NCI-H748 treated with DMSO at 0.1 percent for 48 hours (cell line): ENCODE measurements around the gene KCNJ10.

Experiments
- DNase-seq: peaks from one replicate; lab custom pipeline; 2025; lab: John Stamatoyannopoulos, UW

Gene KCNJ10

DNA sequence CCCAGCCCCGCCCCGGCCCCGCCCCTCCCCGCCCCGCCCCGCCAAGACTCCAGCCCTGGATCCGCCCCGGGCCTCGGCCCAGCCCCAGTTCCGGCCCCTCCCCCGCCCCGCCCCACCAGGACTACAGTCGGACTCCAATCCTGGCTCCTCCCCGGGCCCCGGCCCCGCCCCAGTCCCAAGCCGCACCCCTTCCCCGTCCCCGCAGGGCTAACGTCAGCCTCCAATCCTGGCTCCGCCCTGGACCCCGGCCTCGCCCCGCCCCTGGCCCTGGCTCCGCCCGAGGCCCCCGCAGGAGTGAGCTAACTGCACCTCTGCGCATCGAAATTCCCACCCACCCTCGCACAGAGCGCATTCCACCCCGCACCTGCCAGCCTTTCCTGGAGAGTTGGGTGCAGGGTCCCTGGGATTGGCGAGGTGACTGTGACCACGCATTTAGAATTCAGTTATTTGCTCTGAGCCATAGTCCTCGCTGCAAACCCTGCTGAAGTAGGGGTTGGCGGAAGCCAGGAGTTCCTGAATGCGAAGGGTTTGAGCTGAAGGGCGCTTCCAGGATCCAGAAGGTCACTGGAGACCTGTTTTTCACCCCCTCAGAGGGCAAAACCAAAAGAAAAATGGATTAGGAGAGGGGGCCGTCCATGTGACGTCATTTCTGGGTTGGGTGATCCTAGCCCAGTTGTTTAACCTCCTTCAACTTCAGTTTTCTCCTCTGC lies 29.0 kb upstream of the KCNJ10 start:
- DNase-seq = peak; percentile 85

DNA sequence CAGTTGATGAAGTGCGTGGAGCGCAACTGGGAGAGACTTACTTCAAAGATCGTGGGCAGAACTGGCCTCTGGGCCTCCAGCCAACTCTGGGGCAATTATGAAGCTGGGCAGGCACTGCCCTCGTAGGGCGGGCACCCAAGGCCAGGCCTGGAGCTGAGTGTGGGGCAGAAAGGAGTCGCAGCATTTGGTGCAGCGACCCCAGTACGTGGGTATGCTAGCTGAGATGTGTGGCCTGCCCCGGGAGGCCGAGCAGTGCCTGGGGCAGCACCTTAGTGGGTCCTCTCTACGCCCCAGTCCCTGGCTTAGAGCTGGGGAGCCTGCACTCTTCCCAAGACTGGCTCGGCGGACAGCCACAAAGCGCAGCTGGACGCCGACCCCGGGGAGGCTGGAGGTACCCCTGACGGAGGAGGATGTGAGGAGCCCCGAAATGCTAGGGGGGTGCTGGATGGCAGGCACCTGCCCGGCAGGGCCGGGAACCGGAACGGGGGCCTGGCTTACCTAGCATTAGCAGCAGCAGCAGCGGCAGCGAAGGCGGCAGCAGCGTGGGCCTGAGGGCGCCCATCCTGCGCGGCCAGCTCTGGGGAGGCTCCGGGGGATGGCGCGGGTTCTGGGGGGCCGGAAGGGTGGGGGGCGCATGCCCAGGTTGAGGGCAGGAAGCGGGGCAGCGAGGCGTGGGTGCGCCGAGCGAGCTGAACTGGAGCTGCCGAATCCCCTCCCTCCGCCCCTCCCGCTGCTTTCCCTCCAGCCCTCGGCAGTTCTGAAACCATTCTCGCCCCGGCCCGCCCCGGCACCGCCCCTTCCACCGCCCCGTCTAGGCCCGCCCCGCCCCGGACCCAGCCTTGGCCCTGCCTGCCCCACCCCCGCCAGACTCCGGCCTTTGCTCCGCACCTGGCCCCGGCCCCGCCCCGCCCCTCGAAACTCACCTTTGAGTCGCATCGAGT lies 28.2 kb upstream of the KCNJ10 start, which contains the start of gene IGSF8:
Gene IGSF8, minus strand, starts transcription at position 709 of the 941 bp plus-strand sequence. Its CDS starts 147 bp downstream, at position 562.
- DNase-seq = peak; percentile 74

DNA sequence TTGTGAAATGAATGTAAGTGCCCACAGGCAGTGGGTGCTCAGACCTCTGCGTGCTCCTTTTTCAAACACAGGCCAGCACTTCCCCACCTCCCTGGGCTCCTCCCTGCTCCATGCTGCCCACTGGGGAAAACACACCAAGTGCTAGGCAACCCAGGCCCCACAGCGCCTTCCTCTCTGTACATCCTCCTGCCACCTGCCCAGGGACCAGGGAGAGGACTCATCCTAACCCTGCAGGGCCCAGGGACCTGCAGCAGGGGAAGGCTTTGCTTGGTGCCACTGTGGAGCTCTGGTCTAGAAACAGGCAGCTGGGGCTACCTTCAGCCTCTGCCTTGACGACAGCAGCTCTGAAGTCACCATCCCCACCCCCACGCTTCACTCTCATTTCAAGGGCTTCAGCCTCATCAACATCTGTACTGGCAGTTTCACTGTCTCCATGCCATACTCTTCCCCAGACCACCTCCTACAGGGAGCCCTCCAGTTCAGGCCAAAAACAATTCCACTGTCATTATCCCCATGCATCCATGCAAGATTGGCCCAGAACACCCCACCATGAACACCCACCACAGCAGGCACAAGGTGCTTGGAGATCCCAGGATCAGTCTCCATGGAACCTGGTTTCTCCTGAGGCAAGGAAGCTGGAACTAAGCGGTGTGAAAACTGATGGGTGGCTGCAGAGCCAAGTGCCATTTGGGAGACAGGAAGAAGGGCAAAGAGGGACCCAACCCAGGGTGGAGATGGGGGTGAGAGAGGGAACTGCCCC lies 27.4 kb upstream of the KCNJ10 start:
- DNase-seq = no peak

DNA sequence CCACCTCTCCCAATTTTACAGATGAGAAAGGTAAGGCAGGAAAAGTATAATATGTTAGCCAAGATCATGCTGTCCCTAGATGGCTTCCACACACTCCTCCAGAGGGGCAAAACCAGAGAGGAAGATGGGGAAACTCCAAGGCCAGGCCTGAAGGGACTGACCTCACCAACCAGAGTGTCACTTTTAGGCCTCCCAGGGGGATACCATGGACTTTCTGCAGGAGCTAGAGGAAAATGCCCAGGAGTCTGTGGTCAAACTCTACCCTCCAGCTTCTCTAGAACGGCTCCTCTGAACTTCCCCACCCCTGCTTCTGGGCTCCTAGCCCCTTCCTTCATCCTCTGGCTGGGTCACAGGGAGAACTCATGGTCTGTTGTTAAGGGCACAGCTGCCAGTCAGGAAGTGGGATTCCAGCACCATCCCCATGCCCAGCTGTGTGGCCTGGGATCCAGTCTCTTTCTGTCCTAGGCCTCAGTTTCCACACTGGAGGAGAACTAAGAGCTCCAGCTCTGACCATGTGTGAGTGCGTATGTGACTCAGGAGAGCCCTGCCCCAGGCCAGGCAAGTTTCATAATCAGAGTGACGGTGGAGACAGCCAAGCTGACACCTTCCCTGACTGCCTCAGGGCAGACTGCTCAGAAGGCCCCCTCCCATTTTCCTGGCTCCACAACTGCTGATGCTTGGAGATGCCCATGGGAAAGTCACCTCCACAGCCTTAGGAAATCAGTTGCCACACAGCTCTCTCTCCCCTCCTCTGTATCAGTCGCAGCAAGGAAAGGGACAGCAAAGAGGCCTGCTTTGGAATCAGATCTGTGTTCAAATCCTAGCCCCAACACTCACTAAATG lies 26.5 kb upstream of the KCNJ10 start:
- DNase-seq = no peak

DNA sequence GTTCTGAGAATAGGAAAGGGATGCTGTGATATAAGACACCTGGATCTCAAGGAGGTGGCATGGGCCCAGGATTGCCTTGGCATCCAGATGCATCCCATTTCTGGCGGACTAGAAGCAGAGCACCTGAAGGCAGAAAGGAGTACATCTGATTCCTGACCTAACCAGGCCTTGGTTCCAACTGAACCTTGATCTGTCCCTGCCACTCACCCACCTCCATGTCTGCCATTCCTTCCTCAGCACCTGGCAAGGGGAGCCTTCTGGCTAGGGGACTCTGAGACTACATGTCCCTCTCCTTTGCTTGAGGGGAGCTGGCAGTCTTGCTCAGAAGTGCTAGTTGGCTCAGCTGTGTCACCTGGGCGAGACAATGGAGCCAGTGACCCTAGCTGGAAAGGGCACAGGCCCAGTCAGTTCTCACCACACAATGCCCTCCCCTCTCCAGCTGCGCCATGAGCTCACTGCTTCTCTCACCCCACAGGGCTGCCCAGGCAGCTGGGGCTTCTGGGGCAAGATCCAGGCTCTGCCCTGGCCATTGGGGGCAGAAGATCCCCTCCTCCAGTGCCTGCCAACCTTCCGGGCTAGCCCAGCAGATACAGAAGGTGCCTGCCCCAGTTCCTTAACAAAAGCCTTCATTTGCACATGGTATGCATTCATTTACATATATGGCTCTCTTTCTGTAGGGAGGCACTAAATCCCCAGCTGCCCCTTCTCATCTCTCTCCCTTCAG lies 25.6 kb upstream of the KCNJ10 start:
- DNase-seq = no peak

DNA sequence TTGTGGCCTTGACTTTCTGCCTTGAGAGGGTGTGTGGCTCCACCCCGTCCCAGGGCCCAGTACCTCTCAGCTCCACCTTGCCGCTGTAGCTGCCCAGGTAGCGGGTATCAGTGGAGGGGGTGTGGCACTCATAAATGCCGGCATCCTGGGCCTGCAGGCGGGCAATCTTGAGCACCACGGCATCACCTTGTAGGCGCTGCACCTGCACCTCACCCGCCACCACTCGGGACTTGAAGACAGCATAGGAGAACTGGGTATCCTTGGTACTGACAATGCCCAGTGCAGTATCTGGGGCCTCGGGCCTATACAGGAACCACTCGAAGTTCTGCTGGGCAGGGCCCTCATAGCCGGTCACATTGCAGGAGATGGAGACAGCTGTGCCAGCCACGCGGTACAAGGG lies 24.8 kb upstream of the KCNJ10 start:
- DNase-seq = no peak

DNA sequence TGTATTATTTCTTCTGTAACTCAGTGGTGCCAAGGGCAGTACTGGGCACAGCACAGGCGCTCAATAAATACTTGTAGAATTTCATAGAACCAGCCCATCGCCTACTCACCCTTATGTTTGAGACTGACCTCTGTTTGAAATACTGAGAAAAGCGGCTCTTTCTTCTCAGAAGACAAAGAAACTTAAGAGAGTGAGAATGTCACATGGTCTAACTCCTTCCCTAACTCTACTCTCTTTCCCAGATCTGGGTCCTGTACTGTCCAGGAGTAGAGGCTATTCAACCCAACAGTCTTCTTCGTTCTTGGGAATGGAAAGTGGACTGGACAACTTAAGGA lies 24.3 kb upstream of the KCNJ10 start:
- DNase-seq = no peak

DNA sequence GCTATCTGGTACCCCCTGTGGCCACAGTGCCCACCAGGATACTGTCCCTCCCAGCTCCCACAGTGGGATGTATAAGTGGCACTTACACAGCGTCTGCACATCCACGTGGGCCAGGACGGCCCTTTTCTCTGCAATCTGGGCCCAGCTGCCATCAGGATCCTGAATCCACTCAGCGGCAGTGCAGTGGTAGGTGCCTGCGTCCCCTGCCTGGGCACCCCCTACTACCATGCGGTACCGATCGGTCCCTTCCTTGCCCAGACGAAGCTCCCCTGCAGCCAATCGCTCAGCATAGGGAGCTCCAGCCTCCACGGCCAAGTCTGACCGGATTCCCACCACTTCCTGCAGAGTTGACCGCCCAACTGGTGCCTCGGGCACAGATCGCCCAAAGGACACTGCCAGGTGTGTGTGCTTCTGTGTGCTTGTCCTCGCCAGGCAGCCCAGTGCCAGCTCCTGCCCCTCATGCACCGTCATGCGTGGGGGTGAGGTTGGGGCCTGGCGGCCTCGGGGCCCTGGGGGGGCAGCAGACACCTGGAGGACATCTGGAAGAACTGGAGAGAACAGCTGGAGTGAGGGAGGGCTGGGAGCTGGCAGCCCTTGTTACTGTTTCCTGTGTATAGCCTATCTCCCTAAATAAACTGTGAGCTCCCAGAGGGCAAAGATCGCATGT lies 23.8 kb upstream of the KCNJ10 start:
- no peak for DNase-seq

DNA sequence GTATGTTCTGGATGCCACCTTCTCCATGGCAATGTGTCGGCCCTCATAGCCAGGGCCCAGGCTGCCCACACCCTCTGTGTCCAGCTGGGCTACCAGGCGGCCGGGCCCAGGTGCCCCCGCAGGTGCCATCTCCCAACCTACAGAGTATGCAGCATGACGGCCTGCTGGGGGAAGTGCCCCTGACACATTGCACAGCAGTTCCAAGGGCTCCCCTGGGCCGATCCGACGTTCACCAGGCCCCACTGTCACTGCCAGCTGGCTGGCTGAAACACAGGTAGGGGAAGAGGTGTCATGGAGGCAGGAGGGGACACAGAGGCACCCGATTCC lies 23.1 kb upstream of the KCNJ10 start:
- no peak for DNase-seq

DNA sequence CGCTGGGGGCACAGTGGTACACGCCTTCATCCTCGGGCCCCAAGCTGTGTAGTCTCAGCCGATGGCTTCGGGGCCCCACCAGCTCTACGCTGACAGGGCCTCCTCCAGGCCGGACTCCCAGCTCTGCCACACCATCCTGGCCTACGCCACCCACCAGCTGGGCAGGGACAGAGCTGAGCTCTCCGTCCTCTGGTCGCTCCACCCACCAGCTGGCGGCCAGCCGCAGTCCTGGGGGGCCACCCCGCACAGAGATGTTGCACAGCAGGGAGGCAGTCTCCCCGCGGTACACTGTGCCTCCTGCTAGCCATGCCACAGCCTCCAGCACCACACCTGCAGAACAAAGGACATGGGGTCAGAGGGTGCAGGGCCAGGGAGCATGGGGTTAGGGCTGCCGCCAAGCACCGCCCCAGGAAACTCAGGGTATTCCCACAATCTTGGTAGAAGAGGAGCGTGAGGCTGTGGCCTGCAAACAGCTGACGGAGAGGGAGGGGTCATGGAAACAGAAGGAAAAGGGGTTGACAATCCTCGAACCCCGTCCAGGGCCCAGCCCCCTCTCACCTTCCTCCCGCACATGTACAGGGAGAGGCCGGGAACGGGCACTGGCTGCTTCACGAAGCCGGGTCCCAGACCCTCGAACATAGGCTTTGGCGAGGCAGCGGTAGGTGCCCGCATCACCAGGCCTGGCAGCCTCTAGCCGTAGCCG lies 22.6 kb upstream of the KCNJ10 start:
- no peak for DNase-seq

DNA sequence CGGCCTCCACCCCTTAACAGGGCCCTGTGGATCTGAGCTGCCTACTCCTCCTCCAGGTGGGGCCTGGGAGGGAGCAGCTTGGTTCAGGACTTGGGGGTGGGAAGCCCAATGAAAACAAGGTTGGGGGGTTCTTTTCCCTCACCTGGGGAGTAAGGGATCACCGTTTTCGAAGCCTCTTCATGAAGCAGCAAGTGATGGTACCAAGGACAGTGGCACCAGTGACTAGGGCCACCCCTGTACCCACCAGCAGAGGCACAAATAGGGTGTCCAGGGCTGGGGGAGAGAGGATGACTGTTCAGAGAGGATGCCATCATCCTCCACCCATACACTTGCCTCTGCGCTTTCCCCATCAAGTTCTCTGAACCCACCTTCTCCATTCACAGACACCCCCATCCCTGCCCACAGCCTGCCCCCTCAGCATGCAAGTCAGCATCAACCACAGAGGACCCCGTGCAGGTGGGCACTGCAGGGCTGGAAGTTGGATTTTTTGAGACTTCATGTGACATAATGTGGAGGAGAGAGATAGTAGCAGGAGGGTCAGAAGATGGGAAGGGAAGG lies 21.8 kb upstream of the KCNJ10 start:
- no peak for DNase-seq

DNA sequence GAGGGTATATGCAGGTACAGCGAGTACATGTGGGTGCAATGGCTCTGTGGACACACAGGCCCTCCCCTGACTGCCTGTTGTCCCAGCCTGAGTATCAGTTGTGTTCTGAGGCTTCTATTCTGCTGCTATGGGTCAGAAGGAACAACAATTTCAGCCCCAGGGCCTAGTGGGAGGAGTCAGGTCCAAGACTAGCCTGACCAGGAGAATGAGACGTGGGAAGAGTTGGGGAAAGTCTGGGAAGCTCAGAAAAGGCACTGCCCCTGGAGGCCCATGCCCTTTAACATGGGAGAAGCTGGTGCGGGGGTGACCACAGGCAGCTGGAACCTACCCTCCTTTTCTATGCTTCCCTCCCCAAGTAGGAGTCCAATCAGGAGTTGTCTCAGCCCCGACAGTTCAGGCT lies 20.8 kb upstream of the KCNJ10 start:
- DNase-seq = no peak

DNA sequence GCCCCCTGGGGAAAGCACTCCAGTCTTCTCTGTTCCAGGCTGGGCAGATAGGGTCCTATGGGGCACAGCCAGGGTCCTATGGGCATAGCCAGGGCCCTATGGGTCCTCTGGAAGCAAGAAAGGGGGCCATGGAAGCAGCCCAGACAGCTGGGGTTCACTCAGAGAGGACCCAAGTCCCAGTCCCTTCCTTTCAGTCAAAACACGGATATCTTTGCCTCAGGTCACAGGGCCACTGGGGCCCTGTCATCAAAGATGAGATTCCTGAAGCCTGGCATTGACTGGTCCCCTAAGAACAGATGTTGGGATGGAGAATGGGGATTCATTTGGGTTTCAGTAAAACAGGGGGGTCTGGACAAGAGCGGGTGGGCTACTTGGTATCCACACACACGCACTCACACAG lies 19.9 kb upstream of the KCNJ10 start:
- DNase-seq = no peak

DNA sequence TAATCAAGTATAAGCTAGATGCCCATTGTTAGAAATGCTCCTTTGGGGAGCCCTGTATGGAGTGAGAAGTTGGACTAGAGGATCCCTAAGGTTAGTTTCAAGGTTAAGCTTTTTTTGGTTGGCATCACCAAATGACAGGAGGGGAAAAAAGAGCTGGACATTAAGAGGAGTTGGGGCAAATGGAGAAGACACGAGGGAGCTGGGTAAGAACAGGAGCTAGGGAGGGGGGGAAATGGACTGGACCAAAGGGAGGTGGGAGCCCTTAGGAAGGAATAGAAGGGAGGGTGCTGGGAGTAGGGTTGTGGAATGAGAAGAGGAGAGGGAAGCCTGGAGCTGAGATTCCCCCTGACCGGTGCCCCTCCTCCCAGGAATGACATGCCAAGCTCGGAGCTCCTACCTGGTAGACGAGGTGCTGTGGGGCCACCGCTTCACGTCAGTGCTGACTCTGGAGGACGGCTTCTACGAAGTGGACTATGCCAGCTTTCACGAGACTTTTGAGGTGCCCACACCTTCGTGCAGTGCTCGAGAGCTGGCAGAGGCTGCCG lies 17.2 kb upstream of the KCNJ10 start:
- DNase-seq = no peak

DNA sequence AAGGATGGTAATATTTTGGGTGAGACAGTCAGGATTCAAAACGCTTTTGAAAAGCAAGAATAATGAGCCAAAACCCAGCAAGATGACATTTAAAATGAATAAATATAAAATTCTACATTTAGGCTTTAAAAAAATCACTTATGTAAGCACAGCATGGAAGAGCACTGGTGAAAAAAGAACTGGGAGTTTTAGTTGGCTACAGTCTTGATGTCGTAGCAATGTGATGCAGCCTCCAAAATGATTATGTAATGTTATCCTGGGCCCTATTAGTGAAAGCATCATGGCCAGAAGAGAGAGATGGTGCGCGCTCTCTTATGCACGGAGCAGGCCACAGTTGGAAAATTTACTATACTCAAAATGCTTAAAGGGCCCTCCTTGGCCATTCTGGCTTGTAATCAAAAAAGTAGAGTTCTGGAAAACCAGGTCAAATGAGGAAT lies 16.5 kb upstream of the KCNJ10 start:
- DNase-seq = no peak

DNA sequence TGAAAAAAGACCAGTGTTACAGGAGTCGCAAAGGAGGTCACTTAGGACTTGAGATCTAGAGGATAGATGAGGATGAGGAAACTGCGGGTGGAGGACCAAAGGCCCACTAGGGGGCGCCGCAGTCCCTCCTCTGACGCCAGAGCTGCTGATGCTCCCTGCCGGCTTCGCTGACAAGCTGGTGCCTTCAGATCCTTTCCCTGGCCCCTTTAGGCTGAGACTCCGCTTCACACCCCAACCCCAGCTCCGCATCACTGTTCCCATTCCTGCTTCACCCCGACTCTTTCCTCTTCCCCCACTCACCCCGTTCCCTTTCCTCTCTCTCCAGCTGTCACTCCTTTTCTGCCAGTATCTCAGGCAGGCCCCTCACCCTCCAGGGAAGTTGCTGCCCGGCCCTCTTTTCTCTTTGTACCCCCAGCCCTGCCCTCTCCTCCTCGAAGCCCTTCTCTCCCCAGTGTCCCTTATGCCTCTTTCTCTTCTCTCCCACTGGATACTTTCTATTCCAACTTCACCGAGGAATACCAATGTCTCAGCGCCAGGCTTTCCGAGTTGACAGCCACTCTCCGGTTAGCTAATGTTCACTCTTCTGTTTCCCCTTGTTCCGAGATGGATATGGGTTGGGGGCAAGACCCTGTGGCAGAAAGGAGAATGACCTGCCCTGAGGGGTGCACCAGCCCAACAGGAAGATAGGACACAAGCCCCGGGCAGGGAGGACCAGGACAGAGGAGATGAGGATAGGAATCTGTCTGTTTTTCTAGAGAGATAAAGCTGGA lies 15.9 kb upstream of the KCNJ10 start:
- DNase-seq = peak; percentile 34

DNA sequence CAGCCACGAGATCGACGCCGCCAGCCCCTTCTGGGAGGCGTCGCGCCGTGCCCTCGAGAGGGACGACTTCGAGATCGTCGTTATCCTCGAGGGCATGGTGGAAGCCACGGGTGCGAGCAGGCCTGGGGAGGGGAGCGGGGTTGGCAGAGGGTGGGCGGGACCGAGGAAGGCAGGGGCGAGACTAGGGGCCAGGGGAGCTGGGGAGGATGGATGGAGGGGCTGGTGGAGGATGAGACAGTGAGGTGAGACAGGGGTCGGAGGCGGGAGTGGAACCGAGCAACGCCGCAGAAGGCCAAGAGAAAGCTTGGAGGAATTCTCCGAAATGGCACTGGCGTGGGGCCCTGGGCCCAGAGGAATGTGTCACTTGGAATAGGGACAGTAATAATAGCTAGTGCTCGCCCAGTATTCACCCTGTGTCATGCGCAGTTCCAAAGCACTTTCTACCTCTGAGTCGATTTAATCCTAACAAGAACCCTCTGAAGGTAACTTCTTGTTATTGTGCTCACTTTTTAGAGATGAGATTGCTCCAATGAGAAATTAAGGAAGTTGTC lies 14.9 kb upstream of the KCNJ10 start:
- no peak for DNase-seq
